Activated CD4-positive, alpha-beta T cell treated with anti-CD3 and anti-CD28 coated beads, Interleukin-2, amount 50 U/mL, for 48 hours (primary cell): ENCODE data around the gene FAM193A.
"Not testable (repeated sequence)": the region's sequence is repeated elsewhere in the genome, so short reads cannot be mapped to it uniquely, and the experiment has no call there.

ENCODE experiments used
- DNase-seq, 2 experiments: peaks; one replicate each; pipeline ENCODE4 v3.0.0-alpha.2; 2020

FAM193A gene

DNA sequence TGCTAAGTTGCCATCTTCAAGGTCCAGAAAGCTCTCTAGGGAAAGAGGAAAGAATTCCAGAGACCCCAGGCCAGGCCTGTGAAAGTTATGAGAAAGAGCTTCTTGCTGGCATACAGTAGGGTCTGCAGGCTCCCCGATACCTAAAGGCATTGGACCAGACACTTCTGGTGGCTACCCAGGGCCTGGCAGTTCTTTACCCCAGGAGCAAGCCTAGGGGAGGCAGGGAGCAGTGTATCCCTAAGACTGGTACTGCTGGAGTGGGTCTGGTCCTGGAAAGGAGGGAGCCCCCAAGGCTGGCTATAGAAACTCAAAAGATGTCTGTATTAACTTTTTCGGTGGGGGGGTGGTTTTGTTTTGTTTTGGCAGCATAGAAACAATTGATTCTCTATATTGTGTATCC, 19.8 kb upstream of the FAM193A start:
- no peak for DNase-seq

- DNase-seq: no peak
Measured at GRCh38 chr4:2526559-2526958, 9.9 kb upstream of the FAM193A start.

DNA sequence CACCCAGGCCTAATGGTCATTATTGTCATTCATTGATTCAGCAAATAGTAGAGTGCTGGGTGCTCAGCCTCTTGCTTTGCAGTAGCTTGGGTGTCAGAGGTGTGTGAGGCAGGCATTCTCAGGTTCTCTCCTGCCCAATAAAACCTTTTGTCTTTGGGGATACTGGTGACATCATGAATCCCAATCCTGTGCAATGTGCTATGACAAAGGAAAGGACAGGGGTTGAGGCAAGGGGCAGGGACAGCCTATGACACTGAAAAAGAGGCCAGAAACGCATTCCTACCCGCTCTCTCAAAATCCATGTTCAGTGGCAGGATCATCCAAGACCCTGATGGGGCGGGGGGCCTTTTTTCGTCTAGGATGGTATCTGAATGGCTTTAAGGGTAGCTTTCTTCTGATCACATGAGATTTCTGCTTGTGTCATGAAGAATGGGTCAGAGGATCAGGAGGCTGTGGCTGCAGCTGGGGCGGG, 1.5 kb upstream of the FAM193A start:
- DNase-seq: no peak

GRCh38 chr4:2535376-2536192, 863 bp upstream of the FAM193A start:
- DNase-seq: peak; percentile 46 to 61

DNA sequence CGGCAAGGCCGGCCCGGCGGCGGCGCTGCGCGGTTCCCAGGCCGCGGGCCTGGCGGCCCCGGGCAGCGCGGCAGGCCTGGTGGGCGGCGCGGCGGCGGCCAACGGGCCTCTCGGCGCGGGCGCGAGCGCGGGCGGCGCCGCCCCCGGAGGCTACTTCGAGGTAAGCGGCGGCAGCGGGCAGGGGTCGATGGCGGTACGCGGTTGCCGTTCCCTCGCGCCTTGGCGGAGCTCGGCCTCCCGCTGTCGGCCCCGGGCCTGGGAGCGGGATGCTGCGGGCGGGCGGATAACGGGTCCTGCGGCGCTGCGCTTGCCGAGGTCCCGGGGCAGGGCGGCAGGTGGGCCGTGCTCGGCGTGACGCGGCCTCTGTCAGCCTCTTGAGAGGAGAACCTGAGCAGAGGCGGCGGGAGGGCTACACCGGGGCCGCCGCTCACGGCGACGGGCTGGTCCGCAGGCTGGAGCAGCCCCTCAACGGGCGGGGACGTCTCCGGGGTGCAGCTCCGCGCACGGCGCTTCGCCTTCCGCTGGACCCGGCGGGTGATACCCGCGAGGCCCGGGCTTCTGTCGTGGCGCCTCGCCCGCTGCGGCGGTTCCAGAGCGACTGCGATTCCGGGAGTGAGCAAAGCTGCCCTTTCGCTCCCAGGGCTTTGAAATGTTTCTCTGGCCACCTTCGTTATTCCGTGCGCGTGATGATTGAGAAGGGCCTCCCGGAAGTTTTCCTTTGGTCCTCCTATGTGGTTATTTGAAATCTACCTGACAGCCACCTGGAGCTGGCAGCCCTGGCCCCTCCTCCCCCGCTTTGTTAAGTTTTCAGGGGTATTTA, 774 bp downstream of the FAM193A start:
- peak; percentile 51 to 63 for DNase-seq

- not testable (repeated sequence) for DNase-seq
Measured at GRCh38 chr4:2543580-2544191, 7.2 kb downstream of the FAM193A start.

DNA sequence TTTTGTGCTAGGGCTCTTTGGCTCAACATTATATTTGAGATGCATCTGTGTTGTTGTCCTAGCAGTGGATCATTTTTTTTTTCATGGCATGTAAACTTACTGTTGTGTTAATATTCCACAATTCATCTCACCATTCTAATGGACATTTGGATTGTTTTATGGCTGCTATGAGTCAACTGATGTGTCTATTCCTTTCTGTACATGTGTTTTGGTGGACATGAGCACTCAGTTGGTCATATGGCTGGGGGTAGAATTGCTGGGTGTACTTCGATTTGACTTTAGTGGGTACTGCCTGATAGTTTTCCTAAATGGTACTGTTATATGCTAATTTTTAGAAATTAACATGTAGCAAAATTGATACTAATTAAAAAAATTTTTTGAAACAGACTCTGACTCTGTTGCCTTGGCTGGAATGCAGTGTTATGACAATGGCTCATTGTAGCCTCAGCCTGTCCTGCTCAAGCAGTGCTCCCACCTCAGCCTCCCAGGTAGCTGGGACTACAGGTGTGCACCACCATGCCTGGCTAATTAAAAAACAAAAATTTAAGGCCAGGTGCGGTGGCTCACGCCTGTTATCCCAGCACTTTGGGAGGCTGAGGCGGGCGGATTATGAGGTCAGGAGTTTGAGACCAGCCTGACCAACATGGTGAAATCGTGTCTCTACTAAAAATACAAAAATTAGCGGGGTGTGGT, 9.0 kb downstream of the FAM193A start:
- DNase-seq: no peak

- no peak for DNase-seq
Measured at GRCh38 chr4:2546286-2546823, 9.9 kb downstream of the FAM193A start.

DNA sequence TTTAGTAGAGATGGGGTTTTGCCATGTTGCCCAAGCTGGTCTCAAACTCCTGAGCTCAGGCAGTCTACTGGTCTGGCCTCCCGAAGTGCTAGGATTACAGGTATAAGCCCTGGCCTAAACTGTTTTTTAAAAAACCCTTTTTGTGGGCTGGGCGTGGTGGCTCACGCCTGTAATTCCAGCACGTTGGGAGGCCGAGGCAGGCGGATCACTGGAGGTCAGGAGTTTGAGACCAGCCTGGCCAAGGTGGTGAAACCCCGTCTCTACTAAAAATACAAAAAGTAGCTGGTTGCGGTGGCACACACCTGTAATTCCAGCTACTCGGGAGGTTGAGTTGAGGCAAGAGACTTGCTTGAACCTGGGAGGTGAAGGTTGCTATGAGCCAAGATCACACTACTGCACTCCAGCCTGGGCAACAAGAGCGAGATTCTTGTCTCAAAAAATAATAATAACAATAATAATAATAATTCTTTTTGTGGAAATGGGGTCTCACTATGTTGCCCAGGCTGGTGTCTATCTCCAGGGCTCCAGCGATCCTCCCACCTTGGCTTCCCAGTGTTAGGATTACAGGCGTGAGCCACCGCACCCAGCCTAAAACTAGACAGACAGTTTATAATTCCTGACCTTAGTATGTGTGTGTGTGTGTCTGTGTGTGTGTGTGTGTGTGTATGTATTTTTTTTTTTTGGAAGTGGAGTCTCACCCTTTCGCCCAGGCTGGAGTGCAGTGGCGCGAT, 10.7 kb downstream of the FAM193A start:
- DNase-seq: not testable (repeated sequence)

- DNase-seq: no peak
Measured at GRCh38 chr4:2551118-2551517, 14.7 kb downstream of the FAM193A start.

DNA sequence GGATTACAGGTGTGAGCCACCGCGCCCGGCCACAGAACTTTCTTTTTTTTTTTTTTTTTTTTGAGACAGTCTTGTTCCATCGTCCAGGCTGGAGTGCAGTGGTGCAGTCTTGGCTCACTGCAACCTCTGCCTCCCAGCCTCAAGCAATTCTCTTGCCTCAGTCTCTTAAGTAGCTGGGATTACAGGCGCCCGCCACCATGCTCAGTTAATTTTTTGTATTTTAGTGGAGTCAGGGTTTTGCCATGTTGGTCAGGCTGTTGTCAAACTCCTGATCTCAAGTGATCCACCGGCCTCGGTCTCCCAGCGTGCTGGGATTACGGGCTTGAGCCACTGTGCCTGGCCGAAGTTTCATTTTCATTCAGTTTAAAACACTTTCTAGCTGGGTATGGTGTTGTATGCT, 16.4 kb downstream of the FAM193A start:
- no peak for DNase-seq

DNA sequence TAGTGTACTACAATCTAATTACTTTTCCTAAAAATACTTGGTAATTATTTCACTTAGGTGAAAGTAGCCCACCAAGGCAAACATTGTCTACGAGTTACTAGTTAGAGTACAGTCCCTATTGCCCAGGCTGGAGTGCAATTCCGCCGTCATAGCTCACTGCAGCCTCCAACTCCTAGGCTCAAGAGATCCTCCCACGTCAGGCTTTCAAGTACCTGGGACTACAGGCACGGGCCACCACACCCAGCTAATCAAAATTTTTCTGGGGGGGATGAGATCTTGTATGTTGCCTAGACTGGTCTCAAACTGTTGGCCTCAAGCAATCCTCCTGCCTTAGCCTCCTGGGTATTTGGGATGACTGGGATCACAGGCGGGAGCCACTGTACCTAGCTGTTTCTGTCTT, 21.9 kb downstream of the FAM193A start:
- no peak for DNase-seq

DNA sequence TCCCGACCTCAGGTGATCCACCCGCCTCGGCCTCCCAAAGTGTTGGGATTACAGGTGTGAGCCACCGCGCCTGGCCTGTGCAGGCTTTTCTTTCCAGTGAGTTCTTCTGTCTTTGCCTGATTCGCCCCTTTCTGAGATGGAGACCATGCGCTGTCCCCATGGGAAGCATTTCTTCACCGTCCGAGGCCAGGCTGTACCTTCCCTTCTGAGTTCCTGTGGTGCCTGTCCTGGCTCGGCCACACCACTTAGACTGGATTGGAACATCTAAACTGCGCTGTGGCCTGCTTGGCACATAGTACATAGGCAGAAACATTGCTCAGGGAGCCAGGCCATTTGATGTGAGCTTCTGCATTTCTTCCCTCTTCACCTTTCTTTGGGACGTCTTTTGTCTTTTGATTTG, 23.7 kb downstream of the FAM193A start:
- DNase-seq: no peak

GRCh38 chr4:2565533-2565932, 29.1 kb downstream of the FAM193A start:
- DNase-seq: no peak

DNA sequence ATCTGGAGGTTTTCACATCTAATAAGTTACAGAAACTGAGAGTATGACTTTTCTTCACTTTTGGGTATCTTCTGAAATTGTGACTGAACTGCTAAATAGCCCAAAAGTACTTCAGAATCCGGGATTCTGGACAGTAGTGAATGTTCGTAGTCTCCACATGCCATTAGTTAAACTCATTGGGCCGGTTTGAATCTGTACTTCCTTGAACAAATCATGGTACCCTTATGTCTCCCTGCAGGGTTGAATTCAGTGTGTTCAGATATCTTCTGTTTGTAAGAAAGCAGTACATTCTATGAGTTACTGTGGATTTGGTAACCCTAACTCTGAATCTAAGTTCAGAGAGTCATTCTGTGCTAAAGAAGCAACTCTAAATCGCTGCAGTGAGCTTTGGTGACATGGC, 33.6 kb downstream of the FAM193A start:
- DNase-seq: no peak

- DNase-seq: peak; percentile 53 to 61
Measured at GRCh38 chr4:2570551-2571222, 34.2 kb downstream of the FAM193A start.

GRCh38 chr4:2572076-2572475, 35.6 kb downstream of the FAM193A start:
- no peak for DNase-seq

GRCh38 chr4:2572866-2573265, 36.4 kb downstream of the FAM193A start:
- DNase-seq: no peak

DNA sequence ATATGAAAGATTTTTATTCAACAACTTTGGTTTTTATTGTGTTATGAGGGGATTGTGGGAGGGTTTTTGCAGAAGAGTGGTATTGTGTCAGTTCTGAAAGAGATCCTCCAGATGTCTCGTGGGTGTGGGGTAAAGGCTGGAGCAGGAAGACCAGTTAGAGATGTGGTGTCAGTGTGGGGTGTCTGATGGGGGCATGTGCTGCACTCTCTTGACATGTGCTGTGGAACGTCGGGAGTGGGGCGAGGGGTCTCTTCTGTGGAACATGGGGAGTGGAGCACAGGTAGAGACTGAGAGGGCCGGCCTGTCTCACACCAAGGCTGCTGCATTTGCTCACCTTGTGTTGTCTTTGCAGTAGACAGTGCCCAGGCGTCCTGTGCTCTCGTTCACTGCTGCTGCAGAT, 37.6 kb downstream of the FAM193A start:
- no peak for DNase-seq

- DNase-seq: no peak
Measured at GRCh38 chr4:2574863-2575262, 38.4 kb downstream of the FAM193A start.

DNA sequence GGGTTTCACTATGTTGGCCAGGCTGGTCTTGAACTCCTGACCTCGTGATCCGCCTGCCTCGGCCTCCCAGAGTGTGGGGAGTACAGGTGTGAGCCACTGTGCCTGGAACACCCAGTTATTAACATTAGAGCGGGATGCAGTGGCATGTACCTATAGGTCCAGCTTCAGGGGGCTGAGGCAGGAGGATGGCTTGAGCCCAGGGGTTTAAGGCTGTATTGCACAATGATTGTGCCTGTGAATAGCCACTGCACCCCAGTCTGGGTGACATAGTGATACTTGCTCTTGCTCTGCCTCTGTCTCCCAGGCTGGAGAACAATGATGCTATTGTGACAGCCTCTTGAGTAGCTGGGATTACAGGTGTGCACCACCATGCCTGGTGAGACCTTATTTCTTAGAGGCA, 39.8 kb downstream of the FAM193A start:
- DNase-seq: no peak
